ENCODE measurements around the gene C11orf68.

- TF ChIP-seq ZNF341 (tag by site-specific recombination; IDR thresholded peaks at IDR 0.05; ENCODE audit: low read depth) (no peak), ZNF654 (tag by site-specific recombination; IDR thresholded peaks at IDR 0.05; ENCODE audit: low read depth) (no peak), CTCF (tag by site-specific recombination; IDR thresholded peaks at IDR 0.05) (no peak), ZNF37A (tag by site-specific recombination; IDR thresholded peaks at IDR 0.05) (no peak), ELK4 (IDR thresholded peaks at IDR 0.05; ENCODE audit: borderline replicate concordance, low read depth, low read length) (no peak), ZNF510 (tag by site-specific recombination; IDR thresholded peaks at IDR 0.05; ENCODE audit: insufficient replicate concordance) (no peak)
Measured at GRCh38 chr11:65946655-65947054, 27.8 kb upstream of the C11orf68 start.

Measured in HEK293 (cell line).